Endothelial cell of umbilical vein (primary cell): ENCODE data around the gene KAZN. TPM values are rescaled to one million over a fixed set of nuclear protein-coding genes. Genes with fewer than 3 reads are reported as not detected.

Experiments used
- BruUV-seq: library from RNA; stranded (reverse); fragments of 400-500 nt; replicated peaks from 2 replicates; lab custom pipeline; 2021; lab: Mats Ljungman, UMichigan
- CTCF ChIA-PET: fragments of 300-600, 350-600 bp; sonication (Branson Sonifier 250); formaldehyde crosslinking; loops from one replicate; lab custom pipeline; 2021; ENCODE audit warnings: antibody characterized with exemption, inconsistent platforms; lab: Charles Lee
- POLR2A ChIA-PET: fragments of 300-600, 350-600 bp; sonication (Branson Sonifier 250); formaldehyde crosslinking; loops from one replicate; lab custom pipeline; 2021; ENCODE audit warnings: antibody characterized with exemption, inconsistent platforms; lab: Charles Lee
- DNase-seq: peaks from one replicate; pipeline ENCODE4 v3.0.0-alpha.2; 2011; ENCODE audit warnings: low read depth, low spot score
- FAIRE-seq: peaks from 2 replicates; lab custom pipeline; 2011; peaks lifted over from hg19 to GRCh38; lab: Jason Lieb, UNC
- H2AFZ ChIP-seq: 2 replicates; pipeline ENCODE4 v1.6.0; 2012; ENCODE audit warnings: low read depth, low read length, control low read depth, inconsistent platforms
- H3K27ac ChIP-seq: 2 replicates; pipeline ENCODE4 v1.5.1; 2011; ENCODE audit warnings: low read depth, mild to moderate bottlenecking, control low read depth, low read length, moderate library complexity; ENCODE audit not compliant: insufficient read depth
- H3K27me3 ChIP-seq, 2 experiments: 2 replicates each; pipeline versions ENCODE4 v1.6.0 to v1.6.1; 2011; ENCODE audit warnings: low read length in 2 of 2, mixed read lengths in 1 of 2; ENCODE audit not compliant: control insufficient read depth in 2 of 2, insufficient read depth in 2 of 2
- H3K36me3 ChIP-seq, 2 experiments: 2 replicates in 1 of 2; 3 replicates in 1 of 2; pipeline ENCODE4 v1.5.1; 2011; ENCODE audit warnings: low read length in 2 of 2, mild to moderate bottlenecking in 1 of 2, moderate library complexity in 1 of 2; ENCODE audit not compliant: control insufficient read depth in 2 of 2, insufficient read depth in 2 of 2; ENCODE audit errors: extremely low read depth in 1 of 2
- H3K4me1 ChIP-seq: 3 replicates; pipeline ENCODE4 v1.5.1; 2011; ENCODE audit warnings: mild to moderate bottlenecking, low read length; ENCODE audit not compliant: control insufficient read depth, insufficient read depth; ENCODE audit errors: extremely low read depth
- H3K4me2 ChIP-seq: 2 replicates; pipeline ENCODE4 v1.6.1; 2011; ENCODE audit warnings: low read length, control low read depth, mixed read lengths; ENCODE audit not compliant: insufficient read depth
- H3K4me3 ChIP-seq, 3 experiments: fragments of 200-600 bp in 1 of 3; sonication (generic), shearing (Covaris generic) in 1 of 3; replicated peaks in 1 of 3; 2 replicates each; pipeline ENCODE4 v1.5.1; 2011 to 2016; ENCODE audit warnings: control low read depth in 3 of 3, low read length in 3 of 3, mild to moderate bottlenecking in 2 of 3, inconsistent platforms in 1 of 3, low read depth in 1 of 3, moderate library complexity in 1 of 3; ENCODE audit not compliant: insufficient read depth in 1 of 3
- H3K79me2 ChIP-seq: 2 replicates; pipeline ENCODE4 v1.6.0; 2012; ENCODE audit warnings: low read length, inconsistent platforms; ENCODE audit not compliant: control insufficient read depth, insufficient read depth
- H3K9ac ChIP-seq: replicated peaks from 2 replicates; pipeline ENCODE3; 2011; ENCODE audit warnings: low read length, control low read depth; ENCODE audit not compliant: insufficient read depth; ENCODE audit errors: extremely low read depth
- H3K9me1 ChIP-seq: replicated peaks from 3 replicates; pipeline ENCODE4 v1.6.0; 2011; ENCODE audit warnings: mild to moderate bottlenecking, low read length; ENCODE audit not compliant: control insufficient read depth, insufficient read depth; ENCODE audit errors: extremely low read depth
- H3K9me3 ChIP-seq: replicated peaks from 2 replicates; pipeline ENCODE4 v1.5.1; 2012; ENCODE audit warnings: low read length, inconsistent platforms; ENCODE audit not compliant: control insufficient read depth, insufficient read depth
- H4K20me1 ChIP-seq: replicated peaks from 2 replicates; pipeline ENCODE3; 2011; ENCODE audit warnings: mild to moderate bottlenecking, low read length; ENCODE audit not compliant: control insufficient read depth, insufficient read depth; ENCODE audit errors: extremely low read depth
- CTCF ChIP-seq, 2 donors: IDR thresholded peaks; 1 replicate in 1 of 2; 2 replicates in 1 of 2; pipeline ENCODE4 v1.5.1; 2011; ENCODE audit warnings: low read length in 2 of 2, mild to moderate bottlenecking in 2 of 2, moderate library complexity in 2 of 2, control low read depth in 1 of 2, inconsistent platforms in 1 of 2, low read depth in 1 of 2; ENCODE audit not compliant: insufficient read depth in 1 of 2; ENCODE audit errors: extremely low read depth in 1 of 2
- EZH2 ChIP-seq: IDR thresholded peaks from 2 replicates; pipeline ENCODE4 v1.6.1; 2012; ENCODE audit warnings: borderline replicate concordance, low read depth, mild to moderate bottlenecking, moderate library complexity, low read length, inconsistent platforms; ENCODE audit not compliant: severe bottlenecking
- FOS ChIP-seq: IDR thresholded peaks from 2 replicates; pipeline ENCODE4 v1.6.1; 2011; ENCODE audit warnings: mild to moderate bottlenecking, low read length, moderate library complexity, borderline replicate concordance; ENCODE audit not compliant: insufficient read depth
- GATA2 ChIP-seq: IDR thresholded peaks from 2 replicates; pipeline ENCODE4 v1.7.0; 2011; ENCODE audit warnings: low read depth, mild to moderate bottlenecking, moderate library complexity, mixed read lengths, low read length; ENCODE audit not compliant: insufficient read length, insufficient read depth
- JUN ChIP-seq: IDR thresholded peaks from 2 replicates; pipeline ENCODE4 v1.6.1; 2011; ENCODE audit warnings: borderline replicate concordance, low read depth; ENCODE audit not compliant: insufficient read length, insufficient read depth
- MYC ChIP-seq: IDR thresholded peaks from one replicate; pipeline ENCODE4 v1.6.1; 2011; ENCODE audit warnings: mild to moderate bottlenecking, low read depth, low read length
- POLR2A ChIP-seq: IDR thresholded peaks from 2 replicates; pipeline ENCODE4 v1.6.1; 2012; ENCODE audit warnings: low read depth, mild to moderate bottlenecking, control low read depth, low read length
- POLR2AphosphoS5 ChIP-seq: IDR thresholded peaks from 2 replicates; pipeline ENCODE4 v1.6.1; 2012; ENCODE audit warnings: low read depth, mild to moderate bottlenecking, control low read depth, low read length, moderate library complexity; ENCODE audit not compliant: insufficient read depth
- dilution Hi-C: fragments of 300-500 bp; cut with MboI; formaldehyde crosslinking; loops from one replicate; pipeline ENCODE4 v1.15.0; 2019; ENCODE audit warnings: low sequenced_read_pairs; ENCODE audit not compliant: extremely low pct_ligation_motif_present
- intact Hi-C: fragments of 100-400 bp; cut with micrococcal nuclease; formaldehyde crosslinking; loops from one replicate; pipeline ENCODE4 v1.10.0; 2022
- polyA plus RNA-seq, 4 experiments: library from polyadenylated mRNA; depleted of rRNA in 3 of 4; stranded (reverse) in 3 of 4; unstranded in 1 of 4; fragments of >200 nt; gene quantifications; 2 replicates each; pipeline versions ENCODE4 v1.2.1 to v1.2.3, GENCODE V29; 2011 to 2012; ENCODE audit warnings: missing spikeins in 1 of 4
- total RNA-seq: library from RNA; stranded (reverse); gene quantifications from 2 replicates; pipeline ENCODE4 v1.2.3, GENCODE V29; 2021
- TF ChIP-seq, protein P1 (sequence below): IDR thresholded peaks from 2 replicates; pipeline ENCODE4 v1.6.1; 2011; ENCODE audit not compliant: insufficient read depth, insufficient read length

KAZN gene
- total and polyA plus RNA-seq, 2 donors (not counting 3 experiments of a cell fraction or from before 2014, with no cell fraction given), result 1.6 to 5.8 TPM

- Histone ChIP-seq H2AFZ (no peak overlapping the region), H4K20me1 (no peaks in the 10 kb centered on the region), H3K27ac (no peak overlapping the region), H3K9me1 (no peaks in the 10 kb centered on the region), H3K9me3 (peaks cover 3% of the 10 kb centered on the region), H3K9ac (no peak overlapping the region), H3K36me3 (no peaks in the 10 kb centered on the region), H3K79me2 (no peaks in the 10 kb centered on the region), H3K4me2 (no peak overlapping the region), H3K27me3 (no peaks in the 10 kb centered on the region), H3K4me1 (no peaks in the 10 kb centered on the region), H3K4me3 (no peak overlapping the region)
- FAIRE-seq, result no peak
- intact Hi-C loops, result no loop called here
- no peak for DNase-seq
- ChIA-PET CTCF (no interaction called here), POLR2A (no interaction called here)
- dilution Hi-C loops, result no loop called here
- no TSS peak for BruUV-seq
- TF ChIP-seq MYC (no peak), CTCF (IDR thresholded peaks at IDR 0.05; ENCODE audit: extremely low read depth in 1 of 2, insufficient read depth in 1 of 2, low read depth in 1 of 2, low read length in 2 of 2) (no peak), GATA2 (no peak), EZH2 (no peak)
Measured at GRCh38 chr1:14697353-14697752, 98.9 kb downstream of the KAZN start.

DNA sequence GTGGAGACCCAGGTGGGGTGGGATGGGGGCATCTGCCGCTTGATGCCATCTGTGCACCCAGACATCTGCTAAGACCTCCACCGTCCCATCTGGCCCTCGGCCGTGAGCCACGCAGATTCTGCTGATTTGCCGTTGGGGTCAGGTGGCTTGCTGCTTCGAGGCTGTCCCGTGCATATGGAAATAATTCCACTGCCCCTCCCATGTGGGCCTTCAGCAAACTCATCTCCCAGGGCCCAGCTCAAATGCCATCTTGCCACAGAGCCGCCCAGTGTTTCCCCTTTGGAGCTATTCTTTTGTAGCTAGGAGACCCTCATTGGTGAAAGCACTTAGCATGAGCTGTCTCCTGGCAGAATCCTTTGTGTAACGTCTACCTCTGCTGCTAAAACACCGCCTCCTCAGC, 99.8 kb downstream of the KAZN start:
- Histone ChIP-seq H3K36me3 (no peaks in the 10 kb centered on the region), H3K4me3 (no peak overlapping the region), H3K4me1 (no peaks in the 10 kb centered on the region), H3K27ac (no peak overlapping the region), H3K79me2 (no peaks in the 10 kb centered on the region), H3K27me3 (no peaks in the 10 kb centered on the region), H3K9me1 (no peaks in the 10 kb centered on the region), H3K4me2 (no peak overlapping the region), H3K9me3 (peaks cover 3% of the 10 kb centered on the region), H4K20me1 (no peaks in the 10 kb centered on the region), H3K9ac (no peak overlapping the region), H2AFZ (no peak overlapping the region)
- TF ChIP-seq, protein P1, sequence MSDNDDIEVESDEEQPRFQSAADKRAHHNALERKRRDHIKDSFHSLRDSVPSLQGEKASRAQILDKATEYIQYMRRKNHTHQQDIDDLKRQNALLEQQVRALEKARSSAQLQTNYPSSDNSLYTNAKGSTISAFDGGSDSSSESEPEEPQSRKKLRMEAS, result no peak
- no peak for TF ChIP-seq EZH2
- no peak for TF ChIP-seq CTCF (IDR thresholded peaks at IDR 0.05; ENCODE audit: extremely low read depth in 1 of 2, insufficient read depth in 1 of 2, low read depth in 1 of 2, low read length in 2 of 2)
- TF ChIP-seq JUN, result no peak
- no peak for TF ChIP-seq POLR2AphosphoS5
- no peak for TF ChIP-seq GATA2
- no peak for TF ChIP-seq MYC
- no peak for TF ChIP-seq FOS
- no peak for TF ChIP-seq POLR2A
- dilution Hi-C loops (no loop called here), intact Hi-C loops (no loop called here)
- no peak for DNase-seq
- no TSS peak for BruUV-seq
- ChIA-PET POLR2A (no interaction called here), CTCF (no interaction called here)
- FAIRE-seq, result no peak
